ENCODE results near the gene FZD4.
A peak's percentile ranks its signal among the peaks of the same experiment; 100 is the strongest.

FZD4 gene

GRCh38 chr11:86926975-86927374 lies 28.2 kb downstream of the FZD4 start:
- no peak for TF ChIP-seq CTCF (IDR thresholded peaks at IDR 0.05; ENCODE audit: insufficient read depth, low read depth, low read length, missing control alignments)
- H3K4me3 ChIP-seq (ENCODE audit: low read length): no peak overlapping the region
- DNase-seq (ENCODE audit: low read depth): no peak

GRCh38 chr11:86923999-86924766 lies 31.0 kb downstream of the FZD4 start:
- TF ChIP-seq CTCF (IDR thresholded peaks at IDR 0.05; ENCODE audit: insufficient read depth, low read depth, low read length, missing control alignments): no peak
- peak; percentile 11 for DNase-seq (ENCODE audit: low read depth)
- no peak overlapping the region for H3K4me3 ChIP-seq (ENCODE audit: low read length)

GRCh38 chr11:86922225-86922624 lies 33.0 kb downstream of the FZD4 start:
- TF ChIP-seq CTCF (IDR thresholded peaks at IDR 0.05; ENCODE audit: insufficient read depth, low read depth, low read length, missing control alignments): no peak

GRCh38 chr11:86919557-86920210 lies 35.5 kb downstream of the FZD4 start:
- DNase-seq (ENCODE audit: low read depth): peak; percentile 71
- no peak overlapping the region for H3K4me3 ChIP-seq (ENCODE audit: low read length)
- peak; percentile 76 for TF ChIP-seq CTCF (IDR thresholded peaks at IDR 0.05; ENCODE audit: insufficient read depth, low read depth, low read length, missing control alignments)

More at GRCh38 chr11:86922225-86922624, 33.0 kb downstream of the FZD4 start:
- no peak for DNase-seq (ENCODE audit: low read depth)
- H3K4me3 ChIP-seq (ENCODE audit: low read length): no peak overlapping the region

GRCh38 chr11:86918973-86919372 lies 36.2 kb downstream of the FZD4 start:
- DNase-seq (ENCODE audit: low read depth): no peak
- no peak overlapping the region for H3K4me3 ChIP-seq (ENCODE audit: low read length)
- no peak for TF ChIP-seq CTCF (IDR thresholded peaks at IDR 0.05; ENCODE audit: insufficient read depth, low read depth, low read length, missing control alignments)

GRCh38 chr11:86918496-86918895 lies 36.7 kb downstream of the FZD4 start:
- no peak overlapping the region for H3K4me3 ChIP-seq (ENCODE audit: low read length)
- TF ChIP-seq CTCF (IDR thresholded peaks at IDR 0.05; ENCODE audit: insufficient read depth, low read depth, low read length, missing control alignments): no peak
- DNase-seq (ENCODE audit: low read depth): no peak
